ENCODE data around the gene ENTHD1.

The ENTHD1 gene

DNA sequence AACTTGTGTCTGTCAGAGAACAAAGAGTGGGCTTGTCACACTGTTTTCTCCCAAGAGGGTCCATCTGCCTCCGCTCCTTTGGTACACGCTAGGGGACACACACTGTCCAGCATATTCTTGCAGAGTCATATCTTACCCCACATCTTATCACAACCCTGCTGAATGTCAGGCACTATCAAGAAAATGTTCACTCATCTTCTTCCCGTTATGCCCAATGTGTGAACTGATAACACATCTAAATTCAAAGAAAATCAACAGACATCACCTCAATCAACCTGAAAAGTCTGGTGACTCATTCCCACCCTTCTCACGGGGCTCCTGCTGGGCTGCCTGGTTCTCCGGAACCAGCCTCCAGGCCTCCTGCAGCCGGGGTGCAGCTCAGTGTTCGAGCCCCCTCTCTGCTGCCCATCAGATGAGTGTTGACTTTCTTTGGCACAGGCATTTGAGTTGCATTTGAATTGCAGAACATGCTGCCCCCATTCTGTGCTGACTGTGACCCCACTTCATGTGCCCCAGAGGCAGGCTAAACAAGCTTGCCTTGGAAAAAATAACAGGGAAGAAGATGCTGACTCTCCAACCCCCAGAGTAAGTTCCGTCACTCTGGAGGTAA, 26.7 kb upstream of the ENTHD1 start:
- H3K4me3 ChIP-seq (ENCODE audit: low read depth, low read length) = no peak overlapping the region
- no peaks in the 10 kb centered on the region for H3K36me3 ChIP-seq (replicated peaks)
- peaks cover 36% of the 10 kb centered on the region for H3K27me3 ChIP-seq (replicated peaks)
- TF ChIP-seq, protein P1, sequence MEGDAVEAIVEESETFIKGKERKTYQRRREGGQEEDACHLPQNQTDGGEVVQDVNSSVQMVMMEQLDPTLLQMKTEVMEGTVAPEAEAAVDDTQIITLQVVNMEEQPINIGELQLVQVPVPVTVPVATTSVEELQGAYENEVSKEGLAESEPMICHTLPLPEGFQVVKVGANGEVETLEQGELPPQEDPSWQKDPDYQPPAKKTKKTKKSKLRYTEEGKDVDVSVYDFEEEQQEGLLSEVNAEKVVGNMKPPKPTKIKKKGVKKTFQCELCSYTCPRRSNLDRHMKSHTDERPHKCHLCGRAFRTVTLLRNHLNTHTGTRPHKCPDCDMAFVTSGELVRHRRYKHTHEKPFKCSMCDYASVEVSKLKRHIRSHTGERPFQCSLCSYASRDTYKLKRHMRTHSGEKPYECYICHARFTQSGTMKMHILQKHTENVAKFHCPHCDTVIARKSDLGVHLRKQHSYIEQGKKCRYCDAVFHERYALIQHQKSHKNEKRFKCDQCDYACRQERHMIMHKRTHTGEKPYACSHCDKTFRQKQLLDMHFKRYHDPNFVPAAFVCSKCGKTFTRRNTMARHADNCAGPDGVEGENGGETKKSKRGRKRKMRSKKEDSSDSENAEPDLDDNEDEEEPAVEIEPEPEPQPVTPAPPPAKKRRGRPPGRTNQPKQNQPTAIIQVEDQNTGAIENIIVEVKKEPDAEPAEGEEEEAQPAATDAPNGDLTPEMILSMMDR (IDR thresholded peaks at IDR 0.05; ENCODE audit: low read depth, low read length, missing control alignments) = no peak
- in situ Hi-C loops (cut with HindIII; ENCODE audit: low pct_ligation_motif_present, low sequenced_read_pairs) = no loop called here
- DNase-seq = no peak
- no peak overlapping the region for H3K27ac ChIP-seq

DNA sequence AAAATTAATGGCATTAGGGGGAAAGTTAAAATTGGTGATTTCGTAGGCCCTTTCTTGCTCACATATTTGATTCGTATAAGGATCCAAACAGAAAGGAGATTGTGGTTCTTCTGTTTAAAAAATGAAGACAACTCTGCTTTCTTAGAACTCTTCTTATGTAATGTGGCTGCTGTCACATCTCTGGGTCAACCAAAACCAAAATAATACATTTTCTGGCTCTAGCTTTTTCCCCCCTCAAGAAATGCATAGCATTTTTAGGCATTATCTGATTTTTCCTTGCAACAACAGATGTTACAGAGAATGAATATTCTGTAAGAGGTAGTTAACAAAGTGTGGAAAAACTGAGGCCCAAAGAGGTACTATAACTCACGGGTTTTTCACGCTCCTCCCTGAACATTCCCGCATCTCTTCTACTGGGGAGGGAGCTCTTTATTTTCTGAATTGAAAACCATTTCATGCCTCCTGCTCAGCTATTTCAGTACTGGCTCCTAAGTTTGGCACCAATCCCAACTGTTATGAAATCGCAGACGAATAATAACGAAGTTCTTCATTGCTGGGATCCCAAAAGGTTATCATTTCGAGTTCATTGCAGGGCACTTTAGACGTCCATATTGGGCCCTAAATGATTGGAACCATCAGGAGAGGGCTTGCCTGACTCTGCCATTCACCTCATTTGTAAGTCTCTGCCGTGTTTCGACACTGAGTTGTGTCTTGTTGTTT, 24.4 kb upstream of the ENTHD1 start:
- Histone ChIP-seq H3K36me3 (replicated peaks) (no peaks in the 10 kb centered on the region), H3K27ac (no peak overlapping the region), H3K27me3 (replicated peaks) (peaks cover 29% of the 10 kb centered on the region), H3K4me3 (ENCODE audit: low read depth, low read length) (no peak overlapping the region)
- no peak for DNase-seq
- in situ Hi-C loops (cut with HindIII; ENCODE audit: low pct_ligation_motif_present, low sequenced_read_pairs) = no loop called here
- TF ChIP-seq, protein P1 (IDR thresholded peaks at IDR 0.05; ENCODE audit: low read depth, low read length, missing control alignments) = no peak

DNA sequence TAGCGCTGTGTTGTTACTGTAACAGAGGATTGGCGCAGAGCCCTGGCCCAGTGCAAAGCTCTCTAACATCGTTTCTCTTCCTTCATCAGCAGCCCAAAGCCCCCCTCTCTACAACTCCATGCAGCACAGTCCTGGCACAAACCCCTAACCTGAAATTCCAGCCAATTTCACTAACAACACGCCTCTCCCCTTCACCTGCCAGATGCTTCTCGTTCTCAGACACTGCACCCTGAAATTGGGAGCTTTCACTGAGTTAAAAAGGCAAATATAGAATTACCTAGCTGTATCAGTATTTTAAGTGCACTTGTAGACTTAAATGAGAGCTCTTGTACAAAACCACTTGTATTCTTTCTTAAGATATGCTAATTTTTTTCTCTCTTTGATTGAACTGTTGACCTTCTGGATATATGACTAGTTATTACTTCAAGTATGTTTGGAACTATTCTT, 23.7 kb upstream of the ENTHD1 start:
- no peak overlapping the region for H3K27ac ChIP-seq
- no peak for DNase-seq
- TF ChIP-seq, protein P1 (IDR thresholded peaks at IDR 0.05; ENCODE audit: low read depth, low read length, missing control alignments) = no peak
- H3K4me3 ChIP-seq (ENCODE audit: low read depth, low read length) = no peak overlapping the region
- H3K27me3 ChIP-seq (replicated peaks) = peaks cover 29% of the 10 kb centered on the region
- in situ Hi-C loops (cut with HindIII; ENCODE audit: low pct_ligation_motif_present, low sequenced_read_pairs) = no loop called here
- no peaks in the 10 kb centered on the region for H3K36me3 ChIP-seq (replicated peaks)

DNA sequence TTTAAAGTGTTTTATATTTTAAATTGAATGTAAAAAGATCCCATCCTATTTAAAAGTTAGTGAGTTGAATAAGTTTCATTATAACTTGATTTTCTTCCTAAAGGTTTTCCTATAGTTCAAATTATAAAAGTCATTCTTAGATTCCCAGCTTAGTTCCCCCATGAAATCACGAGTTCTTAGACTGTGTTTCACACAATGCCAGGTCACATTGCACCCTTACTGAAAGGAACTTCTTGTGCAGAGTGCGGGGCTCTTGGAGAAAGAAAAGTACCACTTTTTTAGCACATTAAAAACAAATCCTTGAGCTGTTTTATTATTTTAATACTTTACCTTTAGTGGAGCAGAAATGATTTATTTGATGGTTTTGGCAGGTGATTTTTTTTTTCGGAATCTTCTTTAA, 22.9 kb upstream of the ENTHD1 start:
- no peak for DNase-seq
- in situ Hi-C loops (cut with HindIII; ENCODE audit: low pct_ligation_motif_present, low sequenced_read_pairs) = no loop called here
- H3K36me3 ChIP-seq (replicated peaks) = no peaks in the 10 kb centered on the region
- H3K4me3 ChIP-seq (ENCODE audit: low read depth, low read length) = no peak overlapping the region
- H3K27me3 ChIP-seq (replicated peaks) = peaks cover 29% of the 10 kb centered on the region
- TF ChIP-seq, protein P1 (IDR thresholded peaks at IDR 0.05; ENCODE audit: low read depth, low read length, missing control alignments) = no peak
- H3K27ac ChIP-seq = no peak overlapping the region

DNA sequence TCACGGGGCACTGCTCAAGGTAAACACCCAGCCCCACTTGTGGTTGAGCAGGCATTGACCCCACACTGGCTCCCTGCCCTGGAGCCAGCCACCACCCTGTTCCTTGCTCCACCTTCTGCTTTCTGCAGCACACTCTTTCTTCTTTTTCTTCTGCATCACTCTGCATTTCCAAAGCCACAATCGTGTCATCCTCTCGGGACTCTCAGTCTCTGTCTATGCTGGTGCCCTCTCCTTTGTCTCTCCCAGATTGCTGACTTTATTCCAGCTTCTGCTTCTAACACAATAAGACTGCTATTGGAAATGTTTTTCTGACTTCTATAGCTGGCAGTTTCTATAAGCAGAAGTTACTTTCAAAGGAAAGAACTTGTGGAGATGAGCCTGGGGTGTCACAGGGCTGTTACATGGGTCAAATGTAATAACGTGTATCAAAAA, 21.8 kb upstream of the ENTHD1 start:
- no peaks in the 10 kb centered on the region for H3K36me3 ChIP-seq (replicated peaks)
- TF ChIP-seq, protein P1 (IDR thresholded peaks at IDR 0.05; ENCODE audit: low read depth, low read length, missing control alignments) = no peak
- no peak for DNase-seq
- no peak overlapping the region for H3K27ac ChIP-seq
- peaks cover 24% of the 10 kb centered on the region for H3K27me3 ChIP-seq (replicated peaks)
- in situ Hi-C loops (cut with HindIII; ENCODE audit: low pct_ligation_motif_present, low sequenced_read_pairs) = no loop called here
- H3K4me3 ChIP-seq (ENCODE audit: low read depth, low read length) = no peak overlapping the region

Data from brain microvascular endothelial cell (primary cell).